OCI-LY1 (cell line): ENCODE data around the gene LRP6.

Experiments
- CTCF ChIP-seq: fragments of 200-600 bp; sonication (generic), shearing (Covaris generic); IDR thresholded peaks from 2 replicates; pipeline ENCODE4 v1.5.1; 2017; ENCODE audit warnings: mild to moderate bottlenecking, antibody characterized with exemption, low read length, moderate library complexity, mixed read lengths
- EZH2 ChIP-seq: fragments of 200-600 bp; sonication (generic), shearing (Covaris generic); IDR thresholded peaks from 2 replicates; pipeline ENCODE4 v1.8.0; 2017; ENCODE audit warnings: borderline replicate concordance, mixed run types, mild to moderate bottlenecking, antibody characterized with exemption, low read length, moderate library complexity, mixed read lengths

- no peak for TF ChIP-seq CTCF
- no peak for TF ChIP-seq EZH2
Observed at GRCh38 chr12:12210416-12210815, 56.4 kb downstream of the LRP6 start.
